NCI-H2196 treated with DMSO at 0.1 percent for 48 hours (cell line): ENCODE data around the gene NUP107.
A peak's percentile ranks its signal among the peaks of the same experiment; 100 is the strongest.
"Not testable (repeated sequence)": the region's sequence is repeated elsewhere in the genome, so short reads cannot be mapped to it uniquely, and the experiment has no call there.

ENCODE experiments used
- DNase-seq: peaks from one replicate; lab custom pipeline; 2025; ENCODE audit not compliant: unreplicated experiment; lab: John Stamatoyannopoulos, UW

NUP107 gene

DNA sequence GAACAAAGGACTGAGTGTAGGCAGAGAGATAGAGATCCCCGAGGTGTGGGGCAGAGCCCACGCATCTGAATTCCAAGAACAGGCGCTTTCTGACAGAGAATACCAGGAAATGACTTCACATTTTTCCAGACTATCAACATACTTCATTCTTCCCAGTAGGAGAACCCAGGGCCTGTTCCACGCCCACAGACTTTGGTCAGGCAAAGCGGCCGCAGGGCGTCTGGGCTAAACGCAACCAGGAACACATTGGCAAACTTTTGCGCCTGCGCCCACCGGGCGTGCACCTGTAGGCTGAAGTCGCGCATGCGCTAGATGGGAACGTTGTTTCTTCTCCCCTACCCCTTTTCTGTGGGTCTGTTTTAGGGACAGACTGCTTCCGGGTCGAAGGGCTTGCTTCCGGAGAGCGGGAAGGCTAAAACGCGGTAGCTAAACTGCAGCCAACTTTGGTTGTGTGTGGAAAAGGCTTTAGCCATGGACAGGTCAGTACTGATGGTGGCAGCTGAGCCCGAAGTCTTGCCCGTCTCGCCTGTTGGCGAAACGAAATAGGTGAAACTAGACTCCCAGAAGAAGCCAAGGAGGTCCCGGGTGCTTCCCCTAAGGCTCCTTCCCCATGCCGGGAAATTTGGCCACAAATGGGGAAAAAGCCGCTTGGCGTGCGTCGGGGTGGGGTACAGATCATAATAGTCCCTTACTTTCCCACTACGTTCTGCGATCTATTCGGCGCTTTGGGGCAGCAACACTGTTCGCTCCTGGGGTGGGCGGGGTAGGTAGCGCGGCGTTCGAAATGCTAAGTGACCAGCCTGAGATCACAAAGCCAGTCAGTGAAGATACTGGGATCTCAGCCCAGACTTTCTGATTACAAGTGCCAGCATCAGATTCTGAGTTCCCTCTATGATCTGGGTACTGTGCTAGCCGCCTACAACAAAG is at the start of gene NUP107:
Gene NUP107 (plus strand): TSS at position 384 of the 927 bp plus-strand sequence. CDS start 88 bp downstream, at position 472.
- peak; percentile 97 for DNase-seq

DNA sequence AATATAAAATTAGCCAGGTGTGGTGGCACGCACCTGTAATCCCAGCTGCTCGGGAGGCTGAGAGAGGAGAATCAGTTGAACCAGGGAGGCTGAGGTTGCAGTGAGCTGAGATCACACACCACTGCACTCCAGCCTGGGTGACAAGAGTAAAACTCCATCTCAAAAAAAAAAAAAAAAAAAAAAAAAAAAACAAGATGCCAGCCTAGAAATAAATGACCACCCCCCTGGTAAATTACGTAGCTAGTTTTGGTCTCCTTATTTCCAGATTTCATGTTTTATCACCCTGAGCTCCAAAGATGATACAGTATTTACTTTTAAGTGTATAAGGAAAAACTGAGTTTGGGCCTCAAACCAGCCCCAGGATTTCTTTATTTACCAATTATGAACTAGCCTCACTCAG is 49.3 kb upstream of the NUP107 start:
- DNase-seq, result not testable (repeated sequence)

DNA sequence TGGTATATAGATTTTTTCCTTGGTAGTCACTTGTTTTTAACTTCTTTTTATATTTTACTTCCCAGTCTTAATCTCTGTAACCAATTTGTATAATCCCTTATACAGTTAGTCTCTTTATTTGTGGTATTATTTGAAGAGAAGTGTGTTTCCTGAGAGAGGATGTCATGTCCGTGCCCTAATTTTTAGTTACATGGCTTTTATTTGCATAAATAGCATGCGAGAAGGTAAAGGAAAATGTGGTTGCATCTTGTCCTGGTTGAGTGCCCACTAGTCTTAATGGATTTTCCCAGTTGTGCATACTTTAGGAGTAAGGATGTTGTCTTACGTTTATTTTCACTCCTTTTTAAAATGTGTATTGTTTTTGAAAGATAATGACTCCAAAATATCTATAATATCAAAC is 48.6 kb upstream of the NUP107 start:
- no peak for DNase-seq

DNA sequence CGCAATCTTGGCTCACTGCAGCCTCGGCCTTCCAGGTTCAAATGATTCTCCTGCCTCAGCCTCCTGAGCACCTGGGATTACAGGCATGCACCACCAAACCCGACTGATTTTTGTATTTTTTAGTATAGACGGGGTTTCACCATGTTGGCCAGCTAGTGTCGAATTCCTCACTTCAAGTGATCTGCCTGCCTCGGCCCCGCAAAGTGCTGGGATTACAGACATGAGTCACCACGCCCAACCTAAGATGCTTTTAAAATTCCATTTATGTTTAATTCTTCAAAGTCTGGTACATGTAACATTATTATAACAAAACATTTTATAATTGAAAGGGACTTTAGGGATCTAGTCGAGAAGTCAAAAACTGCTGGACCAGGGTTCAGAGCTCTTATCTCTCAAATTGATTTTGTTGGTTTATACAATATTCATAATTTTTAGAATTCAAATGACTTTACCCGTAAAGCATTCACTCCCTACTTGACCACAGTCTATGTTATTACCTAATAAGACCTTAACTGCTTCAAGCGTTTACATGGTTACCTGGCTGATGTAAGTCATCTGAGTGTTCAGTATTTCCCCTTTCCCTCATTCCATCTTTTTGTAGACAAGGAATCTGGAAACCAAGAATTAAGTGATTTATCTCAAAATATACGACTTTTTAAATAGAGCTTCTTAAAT is 47.9 kb upstream of the NUP107 start:
- DNase-seq, result no peak

DNA sequence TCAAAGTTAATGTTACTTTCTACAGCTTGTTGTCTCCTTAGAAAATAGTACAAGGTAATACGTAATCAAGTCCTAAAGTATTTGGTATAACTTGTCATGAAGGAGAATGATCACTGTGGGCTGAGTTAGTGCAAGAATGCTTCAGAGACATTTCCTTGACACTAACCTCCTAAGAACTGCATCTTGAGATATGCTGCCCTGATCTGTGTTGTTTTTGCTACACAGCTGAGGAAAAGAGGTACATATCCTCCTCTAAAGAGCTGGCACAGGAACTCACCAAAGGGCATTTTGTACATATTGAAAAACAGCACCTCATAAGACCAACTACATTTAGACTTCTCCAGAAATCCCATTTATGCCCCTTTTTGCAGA is 47.4 kb upstream of the NUP107 start:
- no peak for DNase-seq

DNA sequence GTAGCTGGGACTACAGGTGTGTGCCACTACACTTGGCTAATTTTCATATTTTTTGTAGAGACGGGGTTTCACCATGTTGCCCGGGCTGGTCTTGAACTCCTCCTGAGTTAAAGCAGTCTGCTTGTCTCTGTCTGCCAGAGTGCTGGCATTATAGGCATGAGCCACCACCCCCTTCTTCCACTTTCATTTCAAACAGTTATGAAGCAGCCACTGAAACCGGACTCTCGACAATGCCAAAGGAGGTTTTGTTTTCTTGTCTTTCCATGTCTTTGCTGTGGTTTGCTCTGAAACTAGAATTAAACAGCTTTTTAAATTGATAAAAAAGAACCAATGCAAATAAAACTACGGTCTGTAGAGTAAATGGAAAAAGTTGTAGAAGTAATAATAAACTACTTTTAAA is 45.6 kb upstream of the NUP107 start:
- DNase-seq, result no peak

DNA sequence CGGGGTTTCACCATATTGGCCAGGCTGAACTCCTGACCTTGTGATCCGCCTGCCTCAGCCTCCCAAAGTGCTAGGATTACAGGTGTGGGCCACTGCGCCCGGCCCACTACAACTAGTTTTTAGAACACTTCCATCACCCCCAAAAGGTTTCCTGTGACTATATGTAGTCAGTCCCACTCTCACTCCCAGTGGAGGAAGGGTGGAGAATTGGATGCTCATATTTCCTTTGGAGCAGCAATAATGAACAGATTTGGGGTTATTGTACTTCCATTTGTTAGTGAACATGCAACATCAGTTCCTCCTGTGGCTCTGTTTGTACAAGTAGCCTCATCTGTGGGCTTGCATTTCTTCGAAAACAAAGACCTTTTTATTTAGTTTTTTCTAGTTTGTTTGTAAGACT is 40.3 kb upstream of the NUP107 start:
- DNase-seq, result no peak

DNA sequence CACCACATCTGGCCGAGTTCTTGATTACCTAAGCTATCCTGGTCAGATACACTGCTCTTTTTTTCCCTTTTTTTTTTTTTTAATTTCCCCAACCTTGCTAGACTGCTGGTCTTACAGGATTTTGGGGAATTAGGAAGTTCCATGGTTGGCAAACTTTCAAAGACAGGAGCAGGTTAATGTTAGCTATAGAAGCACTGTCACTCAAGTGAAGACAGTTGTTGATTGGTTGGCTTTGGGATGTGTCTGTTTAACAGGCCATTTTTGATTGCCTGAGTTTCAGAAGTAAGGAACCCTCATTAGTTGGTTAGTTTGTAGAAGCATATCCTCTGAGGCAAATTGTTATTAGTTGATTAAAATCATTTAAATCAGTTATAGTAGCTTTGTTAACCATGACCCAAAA is 39.3 kb upstream of the NUP107 start:
- no peak for DNase-seq

DNA sequence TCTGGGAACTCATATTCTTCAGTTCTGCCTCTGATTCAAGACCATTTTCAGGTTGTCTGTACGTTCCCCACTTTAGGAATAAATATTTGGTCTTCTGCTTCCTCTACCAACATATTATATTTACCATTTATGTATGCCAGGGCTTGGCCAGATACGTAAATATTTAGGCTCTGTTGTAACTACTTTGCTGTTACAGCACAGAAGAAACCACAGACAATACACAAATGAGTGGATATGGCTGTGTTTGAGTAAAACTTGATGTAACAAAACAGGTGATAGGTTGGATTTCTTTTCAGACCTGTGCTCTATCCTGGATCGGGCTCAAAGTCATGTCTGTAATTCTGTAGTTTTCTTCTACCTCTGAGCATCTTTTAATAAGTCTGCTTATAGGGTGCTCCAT is 38.6 kb upstream of the NUP107 start:
- DNase-seq, result no peak

DNA sequence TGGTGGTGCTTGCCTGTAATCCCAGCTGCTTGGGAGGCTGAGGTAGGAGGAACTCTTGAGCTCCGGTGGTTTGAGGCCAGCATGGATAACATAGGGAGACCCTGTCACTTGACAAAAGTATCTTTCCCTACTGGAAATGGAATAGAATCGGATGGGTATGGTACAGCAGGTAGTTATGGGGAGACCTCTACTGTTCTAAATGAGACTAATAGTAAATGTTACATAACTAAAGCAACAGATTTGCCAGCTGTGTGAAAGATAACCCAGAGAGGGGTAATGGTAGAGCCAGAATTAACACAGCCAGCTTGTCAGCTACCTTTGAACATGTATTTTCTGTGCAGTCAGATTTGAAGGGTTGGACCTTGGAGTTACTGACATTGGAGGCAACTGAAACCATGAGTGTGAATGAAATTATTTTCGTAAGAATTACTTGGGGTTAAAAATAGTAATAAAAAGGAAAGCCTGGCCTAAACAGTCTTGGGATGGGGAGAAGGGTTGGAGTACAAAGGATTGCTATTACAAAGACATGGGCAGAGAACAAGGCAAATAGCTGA is 21.7 kb upstream of the NUP107 start:
- DNase-seq, result no peak

DNA sequence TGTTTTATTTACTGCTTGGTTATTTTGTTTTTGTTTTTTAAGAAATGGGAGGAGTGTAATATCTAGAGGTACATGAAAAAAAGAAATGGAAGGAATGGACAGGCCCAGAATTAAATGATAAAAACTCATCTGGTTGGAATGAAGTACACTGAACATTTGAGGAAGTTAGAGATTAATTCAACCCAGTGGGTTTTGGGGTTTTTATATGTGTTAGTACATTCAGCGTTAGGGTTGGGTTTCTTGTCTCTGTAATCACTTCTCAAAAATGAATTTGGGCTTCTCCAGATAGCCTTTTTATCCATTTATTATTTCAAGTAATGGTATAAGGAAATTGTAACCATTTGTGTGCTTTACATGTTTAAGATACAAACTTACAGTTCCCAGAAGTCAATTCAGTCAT is 19.5 kb upstream of the NUP107 start:
- no peak for DNase-seq

DNA sequence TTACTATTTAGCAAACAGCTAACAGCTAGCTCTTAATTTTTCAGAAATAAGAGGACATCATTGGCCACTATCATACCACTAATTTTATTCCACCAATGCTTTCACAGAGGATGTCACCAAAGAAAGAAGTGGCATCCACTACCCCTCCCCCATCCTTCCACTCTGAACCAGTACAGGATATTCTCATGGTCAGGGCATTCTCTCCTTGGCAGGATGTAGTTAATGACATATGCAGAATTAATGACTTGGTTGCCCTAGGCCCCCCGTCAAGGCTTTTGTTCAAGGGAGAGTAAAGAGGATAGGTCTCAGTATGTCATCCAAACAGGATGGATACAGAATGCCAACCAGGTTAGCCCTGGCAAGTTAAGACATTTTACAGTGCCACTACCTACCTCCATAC is 18.9 kb upstream of the NUP107 start:
- no peak for DNase-seq

DNA sequence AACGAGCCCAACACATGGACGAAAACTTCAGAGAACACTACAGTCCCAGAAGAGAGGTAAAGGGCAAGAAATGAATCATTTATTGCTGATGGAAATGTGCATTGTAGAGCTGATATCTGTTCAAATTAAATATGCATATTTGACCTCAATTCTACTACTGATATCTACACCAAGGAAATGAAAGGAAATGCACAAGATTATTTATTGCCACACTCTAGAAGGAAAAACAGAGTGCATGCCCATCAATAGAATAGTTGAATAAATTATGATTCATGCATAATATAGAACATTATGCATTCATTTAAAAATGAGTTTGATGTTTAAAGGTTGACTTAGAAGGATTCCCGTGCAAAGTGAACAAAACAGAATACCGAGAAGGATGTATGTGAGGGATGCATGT is 15.6 kb upstream of the NUP107 start:
- no peak for DNase-seq

DNA sequence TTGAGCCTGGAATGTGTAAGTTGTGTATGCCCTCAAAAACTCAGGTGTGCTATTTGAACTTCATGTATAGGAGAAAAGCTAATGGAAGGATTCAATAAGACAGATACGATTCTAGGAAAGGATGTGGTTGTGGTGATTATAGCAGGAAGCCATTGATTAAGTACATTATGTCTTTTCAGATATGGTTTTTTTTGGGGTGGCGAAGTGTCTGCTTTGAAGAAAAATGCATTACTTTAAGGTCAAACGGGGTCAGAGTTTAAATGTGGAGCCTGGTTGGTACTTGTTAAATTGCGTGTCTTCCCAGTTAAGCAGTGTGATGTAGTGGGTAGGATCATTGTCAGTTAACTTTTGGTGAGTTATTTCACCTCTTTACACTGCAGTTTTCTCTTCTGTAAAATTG is 13.0 kb upstream of the NUP107 start:
- no peak for DNase-seq

DNA sequence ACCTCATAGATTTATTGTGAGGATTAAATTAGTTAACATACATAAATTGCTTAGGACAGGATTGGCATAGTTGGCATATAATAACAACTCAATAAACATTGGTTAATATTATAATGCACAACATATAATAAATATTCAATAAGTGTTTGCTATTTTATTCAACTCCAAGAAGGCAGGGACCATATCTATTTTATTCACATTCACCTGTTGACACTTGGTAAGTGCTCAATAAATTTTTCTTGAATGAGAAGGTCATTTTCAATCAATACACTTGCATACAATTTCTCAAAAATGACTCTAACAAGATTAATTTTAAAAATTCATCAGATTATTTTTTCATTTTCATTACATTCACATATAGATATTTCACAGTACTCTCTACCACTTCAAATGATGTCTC is 12.4 kb upstream of the NUP107 start:
- no peak for DNase-seq

DNA sequence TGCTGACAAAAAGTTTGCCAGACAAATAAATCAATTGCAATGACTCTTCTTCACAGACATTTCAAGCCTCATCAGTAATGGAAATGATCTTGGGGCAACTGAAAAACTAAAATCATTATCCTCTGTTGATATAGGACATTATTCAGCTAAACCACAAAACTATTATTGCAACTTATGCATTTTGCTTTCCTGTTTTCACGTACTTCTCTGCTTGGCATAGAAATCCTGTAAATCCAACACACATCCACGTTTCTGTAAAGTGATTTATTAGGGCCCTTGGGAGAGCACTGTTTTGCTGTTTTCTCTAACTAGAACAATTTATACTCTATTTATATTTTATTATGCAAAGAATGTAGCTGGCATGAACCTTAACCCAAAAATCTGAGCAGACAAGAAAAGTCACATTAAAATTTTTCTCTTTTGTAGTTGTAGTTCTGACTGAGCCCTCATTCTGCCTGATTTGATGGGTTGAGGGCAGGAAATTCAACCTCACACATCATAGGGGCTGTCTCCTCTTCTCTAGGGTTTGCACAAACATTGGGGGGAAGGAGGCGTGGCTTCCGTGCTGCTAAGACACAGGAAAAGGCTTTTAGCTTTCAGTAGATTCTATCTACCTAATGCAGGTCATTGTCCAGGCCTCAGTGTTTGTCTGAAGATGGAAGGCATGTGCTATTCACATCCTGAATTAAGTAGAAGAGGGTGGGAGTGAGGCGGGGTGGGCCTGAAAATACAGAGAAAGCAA is 11.5 kb upstream of the NUP107 start:
- no peak for DNase-seq

DNA sequence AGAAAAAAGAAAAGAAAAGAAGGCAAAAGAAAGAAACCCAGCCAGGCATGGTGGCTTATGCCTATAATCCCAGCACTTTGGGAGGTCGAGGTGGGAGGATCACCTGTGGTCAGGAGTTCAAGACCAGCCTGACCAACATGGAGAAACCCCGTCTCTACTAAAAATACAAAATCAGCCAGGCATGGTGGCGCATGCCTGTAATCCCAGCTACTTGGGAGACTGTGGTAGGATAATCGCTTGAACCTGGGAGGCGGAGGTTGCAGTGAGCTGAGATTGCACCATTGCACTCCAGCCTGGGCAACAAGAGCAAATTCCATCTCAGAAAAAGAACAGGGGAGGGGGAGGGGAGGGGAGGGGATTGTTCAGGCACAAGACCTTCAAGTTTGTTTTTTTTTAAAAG is 9.9 kb upstream of the NUP107 start:
- DNase-seq, result not testable (repeated sequence)

DNA sequence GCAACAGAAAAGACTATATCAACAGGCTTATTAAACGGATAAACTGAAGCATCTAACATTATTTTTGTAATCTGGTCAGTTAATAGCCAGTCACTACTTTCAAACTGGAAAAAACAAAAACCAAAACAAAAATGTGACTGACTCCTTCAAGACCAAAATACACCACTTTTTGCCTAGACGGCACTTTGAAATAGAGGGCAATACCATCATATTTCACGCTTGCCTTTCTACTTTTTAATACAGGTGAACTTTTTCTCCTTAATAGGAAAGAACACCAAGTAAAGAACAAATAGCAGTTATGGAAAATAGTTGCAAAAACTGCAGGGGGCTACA is 550 bp upstream of the NUP107 start:
- DNase-seq, result no peak

DNA sequence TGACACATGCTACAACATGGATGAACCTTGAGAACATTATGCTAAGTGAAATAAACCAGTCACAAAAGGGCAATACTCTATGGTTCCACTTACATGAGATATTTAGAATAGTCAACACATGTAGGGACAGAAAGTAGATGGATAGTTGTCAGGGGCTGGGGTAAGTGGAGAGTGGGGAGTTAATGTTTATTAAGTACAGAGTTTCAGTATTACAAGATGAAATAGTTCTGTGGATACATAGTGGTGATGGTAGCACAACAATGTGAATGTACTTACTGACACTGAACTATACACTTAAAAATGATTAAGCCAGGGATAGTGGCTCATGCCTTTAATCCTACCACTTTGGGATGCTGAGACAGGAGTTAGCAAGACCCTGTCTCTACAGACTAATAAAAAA is 8.7 kb downstream of the NUP107 start:
- DNase-seq, result no peak

DNA sequence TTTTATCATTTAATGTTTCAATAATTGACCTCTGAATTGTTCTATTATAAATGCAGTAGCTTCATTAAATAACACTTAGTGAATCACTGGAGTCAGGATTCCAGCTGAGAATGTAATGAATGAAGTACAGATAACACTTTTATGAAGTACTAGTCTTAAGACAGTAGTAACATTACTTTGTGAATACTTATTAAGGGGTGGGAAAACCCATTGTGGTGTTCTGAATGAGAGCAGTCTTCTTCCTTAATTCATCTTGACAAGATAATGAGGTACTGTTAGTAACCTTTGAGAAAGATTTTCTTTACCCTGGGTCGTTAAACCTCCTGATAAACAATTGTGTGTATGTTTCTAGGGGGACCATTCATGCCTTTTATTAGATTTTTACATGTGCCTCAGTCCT is 12.7 kb downstream of the NUP107 start:
- no peak for DNase-seq

DNA sequence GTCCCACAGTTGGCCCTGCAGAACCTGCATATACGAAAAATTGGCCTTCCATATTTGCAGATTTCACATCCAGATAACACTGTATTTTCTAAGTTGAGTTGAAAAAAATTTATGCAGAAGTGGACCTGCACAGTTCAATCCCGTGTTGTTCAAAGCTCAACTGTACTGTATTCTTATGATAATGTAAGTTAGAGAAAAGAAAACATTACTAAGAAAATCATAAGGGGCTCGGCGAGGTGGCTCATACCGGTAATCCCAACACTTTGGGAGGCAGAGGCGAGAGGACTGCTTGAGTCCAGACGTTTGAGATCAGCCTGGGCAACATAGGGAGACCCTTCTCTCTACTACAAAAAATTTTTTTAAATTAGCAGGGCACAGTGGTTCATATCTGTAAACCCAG is 41.0 kb downstream of the NUP107 start:
- DNase-seq, result no peak

DNA sequence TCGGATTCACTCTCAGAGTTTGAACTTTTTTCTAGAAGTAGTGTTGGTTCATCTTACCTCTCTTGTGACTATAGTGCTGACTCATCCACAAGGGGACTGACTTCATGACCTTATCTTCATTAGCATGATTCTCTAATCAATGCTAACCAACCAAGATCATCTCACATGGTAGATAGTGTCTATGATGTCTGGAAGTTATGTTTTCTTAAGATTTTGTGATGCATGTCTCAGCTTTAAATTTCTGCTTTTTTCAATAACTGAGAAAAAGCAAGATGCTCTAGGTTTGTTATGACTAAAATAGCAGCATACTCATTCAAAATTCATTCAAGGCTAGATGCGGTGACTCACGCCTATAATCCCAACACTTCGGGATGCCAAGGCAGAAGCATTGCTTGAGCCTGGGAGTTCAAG is 46.9 kb downstream of the NUP107 start:
- no peak for DNase-seq
